ENCODE data around the gene OTX2.

OTX2 gene

GRCh38 chr14:56798447-56799342 lies 11.6 kb downstream of the OTX2 start:
- Histone ChIP-seq H3K4me1 (no peaks in the 10 kb centered on the region), H3K36me3 (no peaks in the 10 kb centered on the region), H4K20me1 (no peaks in the 10 kb centered on the region), H3K4me3 (no peak overlapping the region), H3K27me3 (peaks cover 0 to 12% (median 5%) of the 10 kb centered on the region in 11 experiments; a peak in 13 of 22 replicates), H3K27ac (no peak overlapping the region), H3K9me3 (replicated peaks in 1 of 11) (peaks cover 32 to 47% (median 43%) of the 10 kb centered on the region in 11 experiments), H3K9ac (no peak overlapping the region), H3K4me2 (no peak overlapping the region)
- no peak for TF ChIP-seq Cebpa-rat (IDR thresholded peaks at IDR 0.05)

GRCh38 chr14:56797569-56798446 lies 12.5 kb downstream of the OTX2 start:
- Histone ChIP-seq H3K4me1 (no peaks in the 10 kb centered on the region), H3K27me3 (peaks cover 0 to 3% (median 0%) of the 10 kb centered on the region in 11 experiments; a peak in 1 of 22 replicates), H4K20me1 (no peaks in the 10 kb centered on the region), H3K36me3 (no peaks in the 10 kb centered on the region), H3K9me3 (replicated peaks in 1 of 11) (peaks cover 32 to 48% (median 40%) of the 10 kb centered on the region in 11 experiments), H3K4me2 (no peak overlapping the region), H3K9ac (no peak overlapping the region), H3K27ac (no peak overlapping the region), H3K4me3 (no peak overlapping the region)
- no peak for TF ChIP-seq Cebpa-rat (IDR thresholded peaks at IDR 0.05)

GRCh38 chr14:56797003-56797568 lies 13.2 kb downstream of the OTX2 start:
- TF ChIP-seq Cebpa-rat (IDR thresholded peaks at IDR 0.05): no peak
- Histone ChIP-seq H3K4me2 (no peak overlapping the region), H3K36me3 (no peaks in the 10 kb centered on the region), H3K9ac (no peak overlapping the region), H4K20me1 (no peaks in the 10 kb centered on the region), H3K4me1 (no peaks in the 10 kb centered on the region), H3K27ac (no peak overlapping the region), H3K9me3 (replicated peaks in 1 of 11) (peaks cover 32 to 49% (median 40%) of the 10 kb centered on the region in 11 experiments), H3K4me3 (no peak overlapping the region), H3K27me3 (no peaks in the 10 kb centered on the region)

- H3K4me3 ChIP-seq: no peak overlapping the region
- no peaks in the 10 kb centered on the region for H4K20me1 ChIP-seq
- H3K36me3 ChIP-seq: no peaks in the 10 kb centered on the region
- no peaks in the 10 kb centered on the region for H3K4me1 ChIP-seq
- no peak overlapping the region for H3K27ac ChIP-seq
- TF ChIP-seq Cebpa-rat (IDR thresholded peaks at IDR 0.05): no peak
- no peaks in the 10 kb centered on the region for H3K27me3 ChIP-seq
- H3K9ac ChIP-seq: no peak overlapping the region
- peaks cover 32 to 49% (median 40%) of the 10 kb centered on the region in 11 experiments for H3K9me3 ChIP-seq (replicated peaks in 1 of 11)
- H3K4me2 ChIP-seq: no peak overlapping the region
Observed at GRCh38 chr14:56796259-56796658, 14.0 kb downstream of the OTX2 start.

GRCh38 chr14:56795284-56795622 lies 15.0 kb downstream of the OTX2 start:
- Histone ChIP-seq H3K4me2 (no peak overlapping the region), H3K4me1 (no peaks in the 10 kb centered on the region), H3K27me3 (no peaks in the 10 kb centered on the region), H3K36me3 (no peaks in the 10 kb centered on the region), H3K4me3 (no peak overlapping the region), H3K9me3 (replicated peaks in 1 of 11) (peaks cover 32 to 49% (median 40%) of the 10 kb centered on the region in 11 experiments), H3K9ac (no peak overlapping the region), H3K27ac (no peak overlapping the region), H4K20me1 (no peaks in the 10 kb centered on the region)
- TF ChIP-seq Cebpa-rat (IDR thresholded peaks at IDR 0.05): no peak

GRCh38 chr14:56794557-56795283 lies 15.6 kb downstream of the OTX2 start:
- Histone ChIP-seq H3K4me2 (no peak overlapping the region), H3K9me3 (replicated peaks in 1 of 11) (peaks cover 32 to 49% (median 40%) of the 10 kb centered on the region in 11 experiments), H3K36me3 (no peaks in the 10 kb centered on the region), H3K4me1 (no peaks in the 10 kb centered on the region), H3K4me3 (no peak overlapping the region), H3K27me3 (no peaks in the 10 kb centered on the region), H3K27ac (no peak overlapping the region), H3K9ac (no peak overlapping the region), H4K20me1 (no peaks in the 10 kb centered on the region)
- TF ChIP-seq Cebpa-rat (IDR thresholded peaks at IDR 0.05): no peak

GRCh38 chr14:56794088-56794556 lies 16.2 kb downstream of the OTX2 start:
- Histone ChIP-seq H3K4me1 (no peaks in the 10 kb centered on the region), H3K9ac (no peak overlapping the region), H3K4me2 (no peak overlapping the region), H3K4me3 (no peak overlapping the region), H4K20me1 (no peaks in the 10 kb centered on the region), H3K9me3 (replicated peaks in 1 of 11) (peaks cover 32 to 48% (median 39%) of the 10 kb centered on the region in 11 experiments), H3K27ac (no peak overlapping the region), H3K27me3 (no peaks in the 10 kb centered on the region), H3K36me3 (no peaks in the 10 kb centered on the region)
- no peak for TF ChIP-seq Cebpa-rat (IDR thresholded peaks at IDR 0.05)

- no peak for TF ChIP-seq Cebpa-rat (IDR thresholded peaks at IDR 0.05)
- Histone ChIP-seq H4K20me1 (no peaks in the 10 kb centered on the region), H3K27ac (no peak overlapping the region), H3K36me3 (no peaks in the 10 kb centered on the region), H3K9me3 (replicated peaks in 1 of 11) (peaks cover 9 to 15% (median 11%) of the 10 kb centered on the region in 11 experiments), H3K4me3 (no peak overlapping the region), H3K4me1 (no peaks in the 10 kb centered on the region), H3K9ac (no peak overlapping the region), H3K4me2 (no peak overlapping the region), H3K27me3 (no peaks in the 10 kb centered on the region)
Observed at GRCh38 chr14:56789955-56790354, 20.3 kb downstream of the OTX2 start.

Data from BLaER1 treated with 17β-estradiol and CSF1 and Interleukin-3, amounts not matched to agents 10 nM and 100 nM (cell line).